HAP-1 (cell line): ENCODE measurements around the gene PRSS36.
A peak's percentile ranks its signal among the peaks of the same experiment; 100 is the strongest.

Experiments
- DNase-seq, 2 experiments: peaks; one replicate each; pipeline ENCODE4 v3.0.0-alpha.2; 2016 to 2020; ENCODE audit warnings: low spot score in 2 of 2
- H3K27me3 ChIP-seq: fragments of 250-450 bp; sonication (Bioruptor Pico); 2 replicates; pipeline ENCODE4 v1.5.1; 2020; ENCODE audit warnings: low read depth, mild to moderate bottlenecking, moderate library complexity
- H3K36me3 ChIP-seq: fragments of 250-450 bp; sonication (Bioruptor Pico); replicated peaks from 2 replicates; pipeline ENCODE4 v1.5.1; 2020; ENCODE audit warnings: mild to moderate bottlenecking
- H3K4me1 ChIP-seq: fragments of 250-450 bp; sonication (Bioruptor Pico); 2 replicates; pipeline ENCODE4 v1.5.1; 2020; ENCODE audit warnings: mild to moderate bottlenecking
- H3K4me3 ChIP-seq: fragments of 250-450 bp; sonication (Bioruptor Pico); 2 replicates; pipeline ENCODE4 v1.5.1; 2020; ENCODE audit warnings: mild to moderate bottlenecking, moderate library complexity
- H3K9me3 ChIP-seq: fragments of 250-450 bp; sonication (Bioruptor Pico); 2 replicates; pipeline ENCODE4 v1.5.1; 2020; ENCODE audit warnings: mild to moderate bottlenecking, moderate library complexity
- in situ Hi-C: fragments of 300-500 bp; cut with MboI; formaldehyde crosslinking; loops from 3 replicates; pipeline ENCODE4 v1.14.3; 2020; ENCODE audit warnings: low sequenced_read_pairs, inconsistent platforms, mixed read lengths

The PRSS36 gene

GRCh38 chr16:31099860-31100638, 49.8 kb downstream of the PRSS36 start:
- DNase-seq: no peak
- no peaks in the 10 kb centered on the region for H3K4me1 ChIP-seq
- H3K4me3 ChIP-seq: no peak overlapping the region
- no peaks in the 10 kb centered on the region for H3K9me3 ChIP-seq
- no peaks in the 10 kb centered on the region for H3K27me3 ChIP-seq
- in situ Hi-C loops: no loop called here
- H3K36me3 ChIP-seq: no peaks in the 10 kb centered on the region

GRCh38 chr16:31094424-31095120, 55.3 kb downstream of the PRSS36 start, which contains the start of gene VKORC1:
Gene VKORC1, minus strand, starts transcription at chr16:31094797. Its CDS starts 68 bp downstream, at chr16:31094729.
- in situ Hi-C loops: no loop called here
- DNase-seq: peak; percentile 95 to 97

GRCh38 chr16:31094088-31094423, 55.8 kb downstream of the PRSS36 start:
- Histone ChIP-seq H3K4me3 (peak overlapping the region; percentile 84), H3K9me3 (no peaks in the 10 kb centered on the region), H3K4me1 (0 out of 2 replicates have a peak, but pooled peaks cover 2% of the 10 kb centered on the region), H3K36me3 (peaks cover 19% of the 10 kb centered on the region), H3K27me3 (no peaks in the 10 kb centered on the region)
- in situ Hi-C loops: no loop called here
- peak in 1 of 2 experiments; percentile 43 for DNase-seq

More at GRCh38 chr16:31094424-31095120, 55.3 kb downstream of the PRSS36 start, which contains the start of gene VKORC1:
- Histone ChIP-seq H3K9me3 (no peaks in the 10 kb centered on the region), H3K27me3 (no peaks in the 10 kb centered on the region), H3K4me3 (peak within 1 kb of the TSS; percentile 84), H3K4me1 (0 out of 2 replicates have a peak, but pooled peaks cover 2% of the 10 kb centered on the region), H3K36me3 (peaks cover 15% of the 10 kb centered on the region)

GRCh38 chr16:31093132-31093703, 56.6 kb downstream of the PRSS36 start:
- in situ Hi-C loops: no loop called here

GRCh38 chr16:31092330-31092729, 57.5 kb downstream of the PRSS36 start:
- in situ Hi-C loops: no loop called here
- no peak for DNase-seq
- Histone ChIP-seq H3K4me3 (no peak overlapping the region), H3K4me1 (0 out of 2 replicates have a peak, but pooled peaks cover 2% of the 10 kb centered on the region), H3K9me3 (no peaks in the 10 kb centered on the region), H3K36me3 (peaks cover 27% of the 10 kb centered on the region), H3K27me3 (no peaks in the 10 kb centered on the region)

More at GRCh38 chr16:31093132-31093703, 56.6 kb downstream of the PRSS36 start:
- DNase-seq: peak; percentile 63 to 69
- H3K36me3 ChIP-seq: peaks cover 27% of the 10 kb centered on the region
- H3K4me3 ChIP-seq: peak overlapping the region; percentile 84
- H3K9me3 ChIP-seq: no peaks in the 10 kb centered on the region
- 0 out of 2 replicates have a peak, but pooled peaks cover 2% of the 10 kb centered on the region for H3K4me1 ChIP-seq
- H3K27me3 ChIP-seq: no peaks in the 10 kb centered on the region

- no peak overlapping the region for H3K4me3 ChIP-seq
- H3K4me1 ChIP-seq: 0 out of 2 replicates have a peak, but pooled peaks cover 2% of the 10 kb centered on the region
- H3K27me3 ChIP-seq: no peaks in the 10 kb centered on the region
- H3K36me3 ChIP-seq: peaks cover 27% of the 10 kb centered on the region
- in situ Hi-C loops: no loop called here
- no peak for DNase-seq
- no peaks in the 10 kb centered on the region for H3K9me3 ChIP-seq
These were observed 59.3 kb downstream of the PRSS36 start for GRCh38 chr16:31090540-31090939.

GRCh38 chr16:31089199-31089598, 60.7 kb downstream of the PRSS36 start:
- H3K9me3 ChIP-seq: no peaks in the 10 kb centered on the region
- H3K27me3 ChIP-seq: no peaks in the 10 kb centered on the region
- H3K4me3 ChIP-seq: no peak overlapping the region
- DNase-seq: no peak
- H3K36me3 ChIP-seq: peaks cover 26% of the 10 kb centered on the region
- 0 out of 2 replicates have a peak, but pooled peaks cover 2% of the 10 kb centered on the region for H3K4me1 ChIP-seq
- in situ Hi-C loops: no loop called here
